Left ventricle myocardium inferior (tissue), 1 donor: Measurements from ENCODE around the gene DNAI4. TPM values are rescaled to one million over a fixed set of nuclear protein-coding genes. Genes with fewer than 3 reads are reported as not detected.
"Not testable (repeated sequence)": the region's sequence is repeated elsewhere in the genome, so short reads cannot be mapped to it uniquely, and the experiment has no call there.

Source experiments
- DNase-seq: peaks from one replicate; pipeline ENCODE4 v3.0.0-alpha.2; 2020
- H3K27ac ChIP-seq: fragments of 200-600 bp; replicated peaks from 2 replicates; pipeline ENCODE4 v1.8.0; 2021
- H3K27me3 ChIP-seq: fragments of 200-600 bp; 2 replicates; pipeline ENCODE4 v1.8.0; 2021; ENCODE audit warnings: low read depth
- H3K36me3 ChIP-seq: fragments of 200-600 bp; 2 replicates; pipeline ENCODE4 v1.8.0; 2021
- H3K4me1 ChIP-seq: fragments of 200-600 bp; 2 replicates; pipeline ENCODE4 v1.8.0; 2021
- H3K4me3 ChIP-seq: fragments of 200-600 bp; 2 replicates; pipeline ENCODE4 v1.8.0; 2021; ENCODE audit warnings: mild to moderate bottlenecking, moderate library complexity
- H3K9me3 ChIP-seq: fragments of 200-600 bp; replicated peaks from 2 replicates; pipeline ENCODE4 v1.8.0; 2021
- CTCF ChIP-seq: fragments of 200-600 bp; IDR thresholded peaks from 2 replicates; pipeline ENCODE4 v1.8.0; 2021; ENCODE audit warnings: antibody characterized with exemption, mild to moderate bottlenecking, borderline replicate concordance
- intact Hi-C: fragments of 100-400 bp; cut with micrococcal nuclease; formaldehyde crosslinking; loops from one replicate; pipeline ENCODE4 v1.11.0; 2022
- total RNA-seq: library from RNA; stranded (reverse); fragmentation: NEBNext Ultra II Directional; extraction: Animal tissue kit (Norgen Biotek cat#: 25700); gene quantifications from one replicate; pipeline ENCODE4 v1.2.1, GENCODE V29; 2021
- donor health status: DM: no; HTN: yes; CAD: no; lungs with severe emphysema.

Gene DNAI4
- total RNA-seq, 1 donor from 2014 or later: 17.9 TPM

- Histone ChIP-seq H3K27me3 (no peaks in the 10 kb centered on the region), H3K36me3 (no peaks in the 10 kb centered on the region), H3K9me3 (no peaks in the 10 kb centered on the region), H3K4me3 (no peak overlapping the region), H3K4me1 (no peaks in the 10 kb centered on the region), H3K27ac (no peak overlapping the region)
- no peak for DNase-seq
- TF ChIP-seq CTCF: no peak
- intact Hi-C loops: no loop called here
Observed at GRCh38 chr1:66831529-66832239, 93.0 kb downstream of the DNAI4 start.

- intact Hi-C loops: no loop called here
- Histone ChIP-seq H3K27ac (no peak overlapping the region), H3K36me3 (peaks cover 6% of the 10 kb centered on the region), H3K4me1 (no peaks in the 10 kb centered on the region), H3K9me3 (no peaks in the 10 kb centered on the region), H3K27me3 (no peaks in the 10 kb centered on the region), H3K4me3 (no peak overlapping the region)
- DNase-seq: no peak
- no peak for TF ChIP-seq CTCF
Observed at GRCh38 chr1:66824771-66825170, 99.9 kb downstream of the DNAI4 start.

GRCh38 chr1:66809736-66810326, 114.8 kb downstream of the DNAI4 start:
- H3K4me1 ChIP-seq: no peaks in the 10 kb centered on the region

GRCh38 chr1:66809245-66809644, 115.4 kb downstream of the DNAI4 start:
- H3K27me3 ChIP-seq: no peaks in the 10 kb centered on the region
- no peak for TF ChIP-seq CTCF
- H3K4me3 ChIP-seq: no peak overlapping the region
- H3K36me3 ChIP-seq: no peaks in the 10 kb centered on the region
- H3K27ac ChIP-seq: no peak overlapping the region
- no peak for DNase-seq
- H3K4me1 ChIP-seq: no peaks in the 10 kb centered on the region
- peaks cover 4% of the 10 kb centered on the region for H3K9me3 ChIP-seq
- intact Hi-C loops: no loop called here

More at GRCh38 chr1:66809736-66810326, 114.8 kb downstream of the DNAI4 start:
- TF ChIP-seq CTCF: no peak
- Histone ChIP-seq H3K9me3 (peaks cover 4% of the 10 kb centered on the region), H3K36me3 (no peaks in the 10 kb centered on the region), H3K4me3 (no peak overlapping the region), H3K27me3 (no peaks in the 10 kb centered on the region), H3K27ac (no peak overlapping the region)
- DNase-seq: no peak
- intact Hi-C loops: no loop called here

GRCh38 chr1:66795839-66796238, 128.8 kb downstream of the DNAI4 start:
- H3K27ac ChIP-seq, H3K27me3 ChIP-seq, H3K4me1 ChIP-seq, DNase-seq, H3K36me3 ChIP-seq, intact Hi-C loops, H3K4me3 ChIP-seq, H3K9me3 ChIP-seq: not testable (repeated sequence)
